ENCODE data around the gene ROCK2.

The ROCK2 gene

GRCh38 chr2:11326677-11327211 is 17.7 kb downstream of the ROCK2 start:
- H3K4me3 ChIP-seq (replicated peaks in 1 of 2; ENCODE audit: low read depth in 2 of 2, low read length in 2 of 2), result no peak overlapping the region
- DNase-seq (ENCODE audit: low read depth in 2 of 2), result no peak
- TF ChIP-seq, protein P1, sequence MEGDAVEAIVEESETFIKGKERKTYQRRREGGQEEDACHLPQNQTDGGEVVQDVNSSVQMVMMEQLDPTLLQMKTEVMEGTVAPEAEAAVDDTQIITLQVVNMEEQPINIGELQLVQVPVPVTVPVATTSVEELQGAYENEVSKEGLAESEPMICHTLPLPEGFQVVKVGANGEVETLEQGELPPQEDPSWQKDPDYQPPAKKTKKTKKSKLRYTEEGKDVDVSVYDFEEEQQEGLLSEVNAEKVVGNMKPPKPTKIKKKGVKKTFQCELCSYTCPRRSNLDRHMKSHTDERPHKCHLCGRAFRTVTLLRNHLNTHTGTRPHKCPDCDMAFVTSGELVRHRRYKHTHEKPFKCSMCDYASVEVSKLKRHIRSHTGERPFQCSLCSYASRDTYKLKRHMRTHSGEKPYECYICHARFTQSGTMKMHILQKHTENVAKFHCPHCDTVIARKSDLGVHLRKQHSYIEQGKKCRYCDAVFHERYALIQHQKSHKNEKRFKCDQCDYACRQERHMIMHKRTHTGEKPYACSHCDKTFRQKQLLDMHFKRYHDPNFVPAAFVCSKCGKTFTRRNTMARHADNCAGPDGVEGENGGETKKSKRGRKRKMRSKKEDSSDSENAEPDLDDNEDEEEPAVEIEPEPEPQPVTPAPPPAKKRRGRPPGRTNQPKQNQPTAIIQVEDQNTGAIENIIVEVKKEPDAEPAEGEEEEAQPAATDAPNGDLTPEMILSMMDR (IDR thresholded peaks at IDR 0.05; ENCODE audit: low read depth, low read length), result no peak

DNA sequence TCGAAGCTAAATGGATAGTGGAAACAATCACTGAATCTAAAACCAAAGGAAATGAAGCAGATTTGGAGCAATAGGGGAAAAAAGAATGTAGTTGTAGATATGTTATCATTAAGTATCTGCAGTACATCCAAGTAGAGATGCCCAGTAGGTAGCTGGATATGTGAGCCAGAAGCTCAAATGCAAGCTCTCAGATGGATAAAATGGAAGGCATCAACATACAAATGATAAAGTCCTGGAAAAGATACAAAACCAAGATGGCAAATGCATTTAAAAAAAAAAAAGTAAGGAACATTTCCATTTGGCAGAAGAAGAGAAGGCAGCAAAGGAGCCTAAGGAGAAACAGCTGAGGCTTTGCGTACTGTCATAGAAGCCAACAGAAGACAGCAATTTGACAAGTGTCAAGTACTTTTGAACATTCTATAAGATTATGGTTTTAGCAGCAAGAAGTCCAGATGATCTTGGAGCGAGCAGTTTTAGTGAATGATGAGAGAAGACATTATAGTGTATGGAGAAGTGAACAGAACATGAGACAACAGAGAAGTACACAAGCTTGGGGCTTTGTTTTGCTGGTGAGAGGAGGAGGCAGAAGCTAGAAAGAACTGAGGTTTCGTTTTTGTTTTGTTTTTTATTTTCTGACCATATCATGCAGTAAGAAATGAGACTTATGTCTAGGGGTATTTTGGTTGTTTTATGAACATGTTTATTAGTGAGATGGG is 18.3 kb downstream of the ROCK2 start:
- DNase-seq (ENCODE audit: low read depth in 2 of 2), result no peak
- TF ChIP-seq, protein P1 (IDR thresholded peaks at IDR 0.05; ENCODE audit: low read depth, low read length), result no peak
- no peak overlapping the region for H3K4me3 ChIP-seq (replicated peaks in 1 of 2; ENCODE audit: low read depth in 2 of 2, low read length in 2 of 2)

GRCh38 chr2:11321847-11322246 is 22.6 kb downstream of the ROCK2 start:
- DNase-seq (ENCODE audit: low read depth in 2 of 2), result no peak
- H3K4me3 ChIP-seq (replicated peaks in 1 of 2; ENCODE audit: low read depth in 2 of 2, low read length in 2 of 2), result no peak overlapping the region
- TF ChIP-seq, protein P1 (IDR thresholded peaks at IDR 0.05; ENCODE audit: low read depth, low read length), result no peak

GRCh38 chr2:11320698-11321492 is 23.5 kb downstream of the ROCK2 start:
- no peak for DNase-seq (ENCODE audit: low read depth in 2 of 2)
- TF ChIP-seq, protein P1 (IDR thresholded peaks at IDR 0.05; ENCODE audit: low read depth, low read length), result no peak
- no peak overlapping the region for H3K4me3 ChIP-seq (replicated peaks in 1 of 2; ENCODE audit: low read depth in 2 of 2, low read length in 2 of 2)

- no peak for DNase-seq (ENCODE audit: low read depth in 2 of 2)
- TF ChIP-seq, protein P1 (IDR thresholded peaks at IDR 0.05; ENCODE audit: low read depth, low read length), result no peak
- no peak overlapping the region for H3K4me3 ChIP-seq (replicated peaks in 1 of 2; ENCODE audit: low read depth in 2 of 2, low read length in 2 of 2)
These were observed 24.5 kb downstream of the ROCK2 start for GRCh38 chr2:11319939-11320338.

GRCh38 chr2:11315074-11315705 is 29.2 kb downstream of the ROCK2 start:
- TF ChIP-seq, protein P1 (IDR thresholded peaks at IDR 0.05; ENCODE audit: low read depth, low read length), result no peak
- no peak overlapping the region for H3K4me3 ChIP-seq (replicated peaks in 1 of 2; ENCODE audit: low read depth in 2 of 2, low read length in 2 of 2)
- DNase-seq (ENCODE audit: low read depth in 2 of 2), result no peak
